Gastrocnemius medialis (tissue), 4 donors: ENCODE measurements around the gene LRMDA. TPM values are rescaled to one million over a fixed set of nuclear protein-coding genes. Genes with fewer than 3 reads are reported as not detected.
A peak's percentile ranks its signal among the peaks of the same experiment; 100 is the strongest.

Experiments used
- ATAC-seq, 2 donors: fragments of 150-250 bp; one replicate each; pipeline ENCODE4 v1.9.1; 2016
- DNase-seq, 2 donors: peaks; one replicate each; pipeline ENCODE4 v3.0.0-alpha.2; 2019
- H3K27ac ChIP-seq, 4 donors: fragments of 200-600 bp; sonication (generic); 1 replicate in 1 of 4; 2 replicates in 3 of 4; pipeline ENCODE4 v1.5.1; 2016 to 2018; ENCODE audit warnings: mild to moderate bottlenecking in 2 of 4, moderate library complexity in 1 of 4
- H3K27me3 ChIP-seq, 3 donors: fragments of 200-600 bp; sonication (generic) in 2 of 3; 1 replicate in 1 of 3; 2 replicates in 2 of 3; pipeline versions ENCODE4 v1.5.1 to v1.6.0; 2016 to 2019; ENCODE audit warnings: mild to moderate bottlenecking in 1 of 3, moderate library complexity in 1 of 3
- H3K36me3 ChIP-seq, 2 donors: fragments of 200-600 bp; sonication (generic) in 1 of 2; one replicate each; pipeline ENCODE4 v1.5.1; 2017 to 2018
- H3K4me1 ChIP-seq, 2 donors: fragments of 200-600 bp; sonication (generic) in 1 of 2; one replicate each; pipeline ENCODE4 v1.5.1; 2016 to 2017; ENCODE audit warnings: mild to moderate bottlenecking in 2 of 2
- H3K4me3 ChIP-seq, 4 donors: fragments of 200-600 bp; sonication (generic) in 3 of 4; 1 replicate in 1 of 4; 2 replicates in 3 of 4; pipeline ENCODE4 v1.5.1; 2016 to 2019; ENCODE audit warnings: mild to moderate bottlenecking in 2 of 4
- H3K9me3 ChIP-seq, 3 donors: fragments of 200-600 bp; sonication (generic) in 2 of 3; 1 replicate in 1 of 3; 2 replicates in 2 of 3; pipeline ENCODE4 v1.5.1; 2016 to 2019
- CTCF ChIP-seq, 5 experiments: fragments of 450-650 bp in 3 of 5; fragments of 200-600 bp in 2 of 5; sonication (generic) in 2 of 5; IDR thresholded peaks in 4 of 5; conservative IDR thresholded peaks in 1 of 5; 1 replicate in 4 of 5; 2 replicates in 1 of 5; pipeline ENCODE4 v1.5.1; 2016 to 2019; ENCODE audit warnings: antibody characterized with exemption in 5 of 5, mild to moderate bottlenecking in 3 of 5, moderate library complexity in 3 of 5
- POLR2A ChIP-seq, 2 donors: fragments of 450-650 bp; IDR thresholded peaks; one replicate each; pipeline ENCODE4 v1.6.1; 2017; ENCODE audit warnings: antibody characterized with exemption in 2 of 2, mild to moderate bottlenecking in 2 of 2, moderate library complexity in 2 of 2
- in situ Hi-C, 4 donors: fragments of 200-750 bp; cut with MboI; loops; one replicate each; pipeline versions ENCODE4 v1.15.0 to v1.8.0; 2017; ENCODE audit warnings: low sequenced_read_pairs in 4 of 4
- intact Hi-C: fragments of 100-400 bp; cut with DNase I; formaldehyde crosslinking; loops from one replicate; pipeline ENCODE4 v1.15.1; 2023; ENCODE audit warnings: low total_unique reads
- total RNA-seq, 4 donors: library from RNA; depleted of rRNA; stranded (reverse); fragments of >200 nt; gene quantifications; one replicate each; pipeline versions ENCODE4 v1.1.0 to v1.2.3, GENCODE V29; 2016

The LRMDA gene
- total RNA-seq, 4 donors from 2014 or later, result 0.80 to 4.5 (median 1.4) TPM

- Histone ChIP-seq H3K36me3 (no peaks in the 10 kb centered on the region), H3K27ac (peak overlapping the region in 2 of 4 donors; percentile 12 to 49), H3K4me1 (peaks cover 0 to 3% of the 10 kb centered on the region in 2 donors), H3K4me3 (no peak overlapping the region), H3K9me3 (no peaks in the 10 kb centered on the region), H3K27me3 (peaks cover 0 to 10% (median 4%) of the 10 kb centered on the region in 3 donors)
- ATAC-seq (no peak), DNase-seq (no peak)
- TF ChIP-seq POLR2A (IDR thresholded peaks at IDR 0.05) (no peak), CTCF (IDR thresholded peaks at IDR 0.05 in 4 of 5, conservative IDR thresholded peaks at IDR 0.05 in 1 of 5) (no peak)
- in situ Hi-C loops (no loop called here), intact Hi-C loops (no loop called here)
These were observed 3.5 kb upstream of the LRMDA start for GRCh38 chr10:75427951-75428350.

GRCh38 chr10:75428434-75429158 is 2.8 kb upstream of the LRMDA start:
- ATAC-seq, result no peak
- H3K27ac ChIP-seq, result peak overlapping the region in 3 of 4 donors; percentile 9 to 49 (median 12)
- no peaks in the 10 kb centered on the region for H3K9me3 ChIP-seq
- no peak for TF ChIP-seq POLR2A (IDR thresholded peaks at IDR 0.05)
- TF ChIP-seq CTCF (IDR thresholded peaks at IDR 0.05 in 4 of 5, conservative IDR thresholded peaks at IDR 0.05 in 1 of 5), result no peak
- DNase-seq, result no peak
- in situ Hi-C loops (no loop called here), intact Hi-C loops (no loop called here)
- peaks cover 0 to 3% of the 10 kb centered on the region in 2 donors for H3K4me1 ChIP-seq
- peaks cover 0 to 13% (median 5%) of the 10 kb centered on the region in 3 donors for H3K27me3 ChIP-seq
- no peaks in the 10 kb centered on the region for H3K36me3 ChIP-seq
- H3K4me3 ChIP-seq, result no peak overlapping the region

- peaks cover 0 to 3% of the 10 kb centered on the region in 2 donors for H3K4me1 ChIP-seq
- peak overlapping the region in 2 of 4 donors; percentile 31 to 49 for H3K27ac ChIP-seq
- no peak for ATAC-seq
- H3K36me3 ChIP-seq, result no peaks in the 10 kb centered on the region
- no peaks in the 10 kb centered on the region for H3K9me3 ChIP-seq
- H3K4me3 ChIP-seq, result no peak overlapping the region
- TF ChIP-seq CTCF (IDR thresholded peaks at IDR 0.05 in 4 of 5, conservative IDR thresholded peaks at IDR 0.05 in 1 of 5) (no peak), POLR2A (IDR thresholded peaks at IDR 0.05) (no peak)
- no peak for DNase-seq
- intact Hi-C loops (no loop called here), in situ Hi-C loops (no loop called here)
- H3K27me3 ChIP-seq, result peaks cover 0 to 13% (median 5%) of the 10 kb centered on the region in 3 donors
These were observed 2.1 kb upstream of the LRMDA start for GRCh38 chr10:75429159-75429827.

- H3K4me1 ChIP-seq, result peaks cover 0 to 3% of the 10 kb centered on the region in 2 donors
- no peaks in the 10 kb centered on the region for H3K36me3 ChIP-seq
- no peak for TF ChIP-seq CTCF (IDR thresholded peaks at IDR 0.05 in 4 of 5, conservative IDR thresholded peaks at IDR 0.05 in 1 of 5)
- peaks cover 0 to 13% (median 5%) of the 10 kb centered on the region in 3 donors for H3K27me3 ChIP-seq
- intact Hi-C loops (no loop called here), in situ Hi-C loops (no loop called here)
- peak overlapping the region in 1 of 4 donors; percentile 57 for H3K4me3 ChIP-seq
- peak overlapping the region; percentile 49 to 71 (median 52) for H3K27ac ChIP-seq
- ATAC-seq, result peak in 1 of 2 donors; percentile 46
- H3K9me3 ChIP-seq, result no peaks in the 10 kb centered on the region
- peak in 1 of 2 donors; percentile 31 for DNase-seq
These were observed 1.2 kb upstream of the LRMDA start for GRCh38 chr10:75430000-75430763.
